ENCODE data around the gene PHKG1.
"Not testable (repeated sequence)": the region's sequence is repeated elsewhere in the genome, so short reads cannot be mapped to it uniquely, and the experiment has no call there.

The PHKG1 gene

GRCh38 chr7:56097700-56098099 lies 4.9 kb upstream of the PHKG1 start:
- peaks cover 6% of the 10 kb centered on the region; the same call in 1 of the 2 replicates for H3K4me1 ChIP-seq (ENCODE audit: insufficient read depth, low read length)
- no peak overlapping the region for H3K9ac ChIP-seq (ENCODE audit: low read depth, low read length)
- no peak overlapping the region for H3K27ac ChIP-seq (ENCODE audit: low read length)
- H4K20me1 ChIP-seq (ENCODE audit: insufficient read depth, low read length), result peaks cover under 1% of the 10 kb centered on the region; the same call in 1 of the 2 replicates
- ATAC-seq (ENCODE audit: insufficient read depth, low read depth) (no peak), DNase-seq (no peak)
- no peak overlapping the region for H2AFZ ChIP-seq (ENCODE audit: low read depth, low read length)
- H3K36me3 ChIP-seq (ENCODE audit: insufficient read depth, low read length), result peaks cover 39% of the 10 kb centered on the region
- peaks cover under 1% of the 10 kb centered on the region; the same call in 1 of the 2 replicates for H3K79me2 ChIP-seq (ENCODE audit: insufficient read depth, low read length)
- H3K4me2 ChIP-seq (ENCODE audit: insufficient read depth, low read length), result no peak overlapping the region
- H3K9me3 ChIP-seq (ENCODE audit: insufficient read depth, low read length, severe bottlenecking), result no peaks in the 10 kb centered on the region
- TF ChIP-seq, protein P1, sequence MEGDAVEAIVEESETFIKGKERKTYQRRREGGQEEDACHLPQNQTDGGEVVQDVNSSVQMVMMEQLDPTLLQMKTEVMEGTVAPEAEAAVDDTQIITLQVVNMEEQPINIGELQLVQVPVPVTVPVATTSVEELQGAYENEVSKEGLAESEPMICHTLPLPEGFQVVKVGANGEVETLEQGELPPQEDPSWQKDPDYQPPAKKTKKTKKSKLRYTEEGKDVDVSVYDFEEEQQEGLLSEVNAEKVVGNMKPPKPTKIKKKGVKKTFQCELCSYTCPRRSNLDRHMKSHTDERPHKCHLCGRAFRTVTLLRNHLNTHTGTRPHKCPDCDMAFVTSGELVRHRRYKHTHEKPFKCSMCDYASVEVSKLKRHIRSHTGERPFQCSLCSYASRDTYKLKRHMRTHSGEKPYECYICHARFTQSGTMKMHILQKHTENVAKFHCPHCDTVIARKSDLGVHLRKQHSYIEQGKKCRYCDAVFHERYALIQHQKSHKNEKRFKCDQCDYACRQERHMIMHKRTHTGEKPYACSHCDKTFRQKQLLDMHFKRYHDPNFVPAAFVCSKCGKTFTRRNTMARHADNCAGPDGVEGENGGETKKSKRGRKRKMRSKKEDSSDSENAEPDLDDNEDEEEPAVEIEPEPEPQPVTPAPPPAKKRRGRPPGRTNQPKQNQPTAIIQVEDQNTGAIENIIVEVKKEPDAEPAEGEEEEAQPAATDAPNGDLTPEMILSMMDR (IDR thresholded peaks at IDR 0.05; ENCODE audit: borderline replicate concordance, extremely low read depth, low read length, poor library complexity, severe bottlenecking), result no peak
- no peak for TF ChIP-seq EZH2 (IDR thresholded peaks at IDR 0.05; ENCODE audit: borderline replicate concordance, low read depth, low read length, severe bottlenecking)
- no peak overlapping the region for H3K4me3 ChIP-seq (ENCODE audit: low read depth in 1 of 2, low read length in 2 of 2)
- no peaks in the 10 kb centered on the region for H3K27me3 ChIP-seq (ENCODE audit: insufficient read depth, low read length, poor library complexity)

DNA sequence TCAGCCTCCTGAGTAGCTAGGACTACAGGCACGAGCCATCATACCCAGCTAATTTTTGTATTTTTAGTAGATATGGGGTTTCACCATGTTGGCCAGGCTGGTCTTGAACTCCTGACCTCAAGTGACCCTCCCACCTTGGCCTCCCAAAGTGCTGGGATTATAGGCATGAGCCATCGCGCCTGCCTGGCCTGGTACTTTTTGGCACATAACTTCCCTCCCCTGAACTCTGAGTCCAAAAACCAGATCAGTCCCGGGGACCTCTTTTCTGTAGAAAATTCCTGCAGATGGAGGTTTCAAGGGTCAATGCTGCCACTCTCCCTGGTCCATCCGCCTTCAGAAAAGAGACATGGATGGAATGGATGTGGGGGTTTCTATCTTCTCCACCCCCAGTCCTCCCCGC lies 364 bp downstream of the PHKG1 start:
- not testable (repeated sequence) for H4K20me1 ChIP-seq (ENCODE audit: insufficient read depth, low read length); H2AFZ ChIP-seq (ENCODE audit: low read depth, low read length); ATAC-seq (ENCODE audit: insufficient read depth, low read depth); H3K27ac ChIP-seq (ENCODE audit: low read length); H3K79me2 ChIP-seq (ENCODE audit: insufficient read depth, low read length); H3K27me3 ChIP-seq (ENCODE audit: insufficient read depth, low read length, poor library complexity); H3K9ac ChIP-seq (ENCODE audit: low read depth, low read length); H3K4me3 ChIP-seq (ENCODE audit: low read depth in 1 of 2, low read length in 2 of 2); DNase-seq; H3K4me1 ChIP-seq (ENCODE audit: insufficient read depth, low read length); H3K4me2 ChIP-seq (ENCODE audit: insufficient read depth, low read length); H3K9me3 ChIP-seq (ENCODE audit: insufficient read depth, low read length, severe bottlenecking)
- H3K36me3 ChIP-seq (ENCODE audit: insufficient read depth, low read length), result peaks cover 11% of the 10 kb centered on the region

DNA sequence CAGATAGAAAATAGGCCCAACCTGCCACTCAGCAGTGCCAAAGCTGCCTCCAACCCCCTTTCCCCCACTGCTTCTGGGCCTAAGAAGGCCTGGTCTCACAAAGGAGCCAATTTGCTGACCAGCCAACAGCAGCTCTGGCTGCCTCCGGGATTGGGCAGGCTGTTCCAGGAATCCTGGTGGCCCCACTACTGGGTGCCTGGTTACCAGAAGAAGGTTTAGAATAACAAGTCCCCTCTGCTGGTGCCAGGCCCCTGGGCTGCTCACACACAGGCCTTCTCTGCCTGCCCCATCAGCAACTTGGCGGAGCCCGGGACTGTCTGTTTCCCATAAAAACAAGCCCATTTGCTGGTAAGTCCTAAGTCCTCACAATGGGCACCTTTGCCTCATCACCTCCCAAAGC lies 1.2 kb downstream of the PHKG1 start:
- no peak overlapping the region for H3K9ac ChIP-seq (ENCODE audit: low read depth, low read length)
- no peaks in the 10 kb centered on the region for H4K20me1 ChIP-seq (ENCODE audit: insufficient read depth, low read length)
- peaks cover 14% of the 10 kb centered on the region for H3K36me3 ChIP-seq (ENCODE audit: insufficient read depth, low read length)
- peaks cover 5% of the 10 kb centered on the region; the same call in 1 of the 2 replicates for H3K4me1 ChIP-seq (ENCODE audit: insufficient read depth, low read length)
- H3K4me3 ChIP-seq (ENCODE audit: low read depth in 1 of 2, low read length in 2 of 2), result no peak overlapping the region
- no peak overlapping the region for H3K27ac ChIP-seq (ENCODE audit: low read length)
- no peaks in the 10 kb centered on the region for H3K9me3 ChIP-seq (ENCODE audit: insufficient read depth, low read length, severe bottlenecking)
- no peak for DNase-seq
- ATAC-seq (ENCODE audit: insufficient read depth, low read depth), result no peak
- H3K27me3 ChIP-seq (ENCODE audit: insufficient read depth, low read length, poor library complexity), result no peaks in the 10 kb centered on the region
- no peak overlapping the region for H3K4me2 ChIP-seq (ENCODE audit: insufficient read depth, low read length)
- TF ChIP-seq EZH2 (IDR thresholded peaks at IDR 0.05; ENCODE audit: borderline replicate concordance, low read depth, low read length, severe bottlenecking), result no peak
- TF ChIP-seq, protein P1 (IDR thresholded peaks at IDR 0.05; ENCODE audit: borderline replicate concordance, extremely low read depth, low read length, poor library complexity, severe bottlenecking), result no peak
- H2AFZ ChIP-seq (ENCODE audit: low read depth, low read length), result no peak overlapping the region
- no peaks in the 10 kb centered on the region for H3K79me2 ChIP-seq (ENCODE audit: insufficient read depth, low read length)

GRCh38 chr7:56087445-56087844 lies 5.3 kb downstream of the PHKG1 start:
- DNase-seq (no peak), ATAC-seq (ENCODE audit: insufficient read depth, low read depth) (no peak)
- H3K27me3 ChIP-seq (ENCODE audit: insufficient read depth, low read length, poor library complexity), result no peaks in the 10 kb centered on the region
- H3K9me3 ChIP-seq (ENCODE audit: insufficient read depth, low read length, severe bottlenecking), result no peaks in the 10 kb centered on the region
- H3K4me2 ChIP-seq (ENCODE audit: insufficient read depth, low read length), result no peak overlapping the region
- no peaks in the 10 kb centered on the region for H4K20me1 ChIP-seq (ENCODE audit: insufficient read depth, low read length)
- no peak overlapping the region for H3K4me3 ChIP-seq (ENCODE audit: low read depth in 1 of 2, low read length in 2 of 2)
- H3K79me2 ChIP-seq (ENCODE audit: insufficient read depth, low read length), result no peaks in the 10 kb centered on the region
- no peak overlapping the region for H3K9ac ChIP-seq (ENCODE audit: low read depth, low read length)
- H3K36me3 ChIP-seq (ENCODE audit: insufficient read depth, low read length), result peaks cover 18% of the 10 kb centered on the region
- TF ChIP-seq, protein P1 (IDR thresholded peaks at IDR 0.05; ENCODE audit: borderline replicate concordance, extremely low read depth, low read length, poor library complexity, severe bottlenecking), result no peak
- no peak for TF ChIP-seq EZH2 (IDR thresholded peaks at IDR 0.05; ENCODE audit: borderline replicate concordance, low read depth, low read length, severe bottlenecking)
- no peak overlapping the region for H3K27ac ChIP-seq (ENCODE audit: low read length)
- no peaks in the 10 kb centered on the region for H3K4me1 ChIP-seq (ENCODE audit: insufficient read depth, low read length)
- no peak overlapping the region for H2AFZ ChIP-seq (ENCODE audit: low read depth, low read length)

Data from DND-41 (cell line).